Tibial nerve (tissue), 3 donors: Measurements from ENCODE around the gene MS4A6E.

Source experiments
- CTCF ChIP-seq, 5 experiments: fragments of 200-600 bp in 3 of 5; fragments of 450-650 bp in 2 of 5; sonication (generic) in 3 of 5; IDR thresholded peaks; one replicate each; pipeline ENCODE4 v1.5.1; 2016 to 2019; ENCODE audit warnings: antibody characterized with exemption in 5 of 5, mild to moderate bottlenecking in 3 of 5, moderate library complexity in 2 of 5
- POLR2A ChIP-seq, 2 donors: fragments of 450-650 bp; IDR thresholded peaks; one replicate each; pipeline ENCODE4 v1.6.1; 2017; ENCODE audit warnings: antibody characterized with exemption in 2 of 2, mild to moderate bottlenecking in 2 of 2, moderate library complexity in 2 of 2

- TF ChIP-seq CTCF (IDR thresholded peaks at IDR 0.05) (no peak), POLR2A (IDR thresholded peaks at IDR 0.05) (no peak)
Measured at GRCh38 chr11:60280412-60280811, 46.6 kb upstream of the MS4A6E start, which contains the start of gene MS4A4A.
